Skeletal muscle satellite cell (primary cell): ENCODE data around the gene TEAD4.

Source experiments
- H3K27me3 ChIP-seq: 2 replicates; pipeline ENCODE4 v1.7.0; 2013; ENCODE audit warnings: low read length; ENCODE audit not compliant: control insufficient read depth, insufficient read depth
- H3K36me3 ChIP-seq: 2 replicates; pipeline ENCODE4 v1.7.0; 2013; ENCODE audit warnings: mild to moderate bottlenecking, control low read depth, low read length; ENCODE audit not compliant: insufficient read depth
- H3K4me1 ChIP-seq: 2 replicates; pipeline ENCODE4 v1.7.0; 2013; ENCODE audit warnings: low read length; ENCODE audit not compliant: control insufficient read depth, insufficient read depth
- H3K4me2 ChIP-seq: 2 replicates; pipeline ENCODE4 v1.7.0; 2013; ENCODE audit warnings: mild to moderate bottlenecking, low read length
- H3K4me3 ChIP-seq: 2 replicates; pipeline ENCODE4 v1.7.0; 2013; ENCODE audit warnings: low read length
- H3K9ac ChIP-seq: 2 replicates; pipeline ENCODE4 v1.7.0; 2013; ENCODE audit warnings: mild to moderate bottlenecking, low read depth, low read length, moderate library complexity
- H3K9me3 ChIP-seq: replicated peaks from 2 replicates; pipeline ENCODE4 v1.7.0; 2013; ENCODE audit warnings: mild to moderate bottlenecking, control low read depth, low read length

TEAD4 gene

DNA sequence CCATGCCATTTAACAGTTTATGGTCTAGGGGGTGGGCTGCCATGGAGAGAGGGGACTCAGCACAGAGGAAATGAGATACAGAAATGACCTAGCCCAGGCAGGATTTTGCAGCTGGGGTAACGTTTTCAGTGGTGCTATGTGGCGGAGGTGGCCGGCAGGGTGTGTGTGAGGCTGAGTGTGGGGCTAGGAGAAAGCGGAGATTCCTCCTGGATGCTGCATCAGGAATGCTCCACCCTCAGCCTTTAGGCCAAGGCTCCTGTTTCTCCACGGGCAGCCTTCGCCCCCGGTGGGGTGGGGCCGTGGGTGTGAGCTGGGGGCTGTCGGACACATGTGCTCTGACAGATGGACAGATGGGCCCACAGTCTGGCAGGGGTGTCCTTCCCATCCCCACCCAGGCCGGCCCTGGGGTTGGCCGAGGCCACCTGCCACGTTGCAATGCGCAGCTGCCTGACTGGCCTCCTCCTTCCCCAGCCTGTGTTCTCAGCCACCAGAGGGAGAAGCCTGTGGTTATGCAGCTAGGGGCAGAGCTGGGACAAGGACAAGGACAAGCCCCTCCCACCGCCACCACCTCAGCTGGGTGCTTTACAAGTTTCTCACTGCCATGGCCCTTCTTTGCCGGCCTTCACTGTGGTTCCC, 44.3 kb downstream of the TEAD4 start:
- Histone ChIP-seq H3K4me3 (no peak overlapping the region), H3K4me1 (peaks cover 50% of the 10 kb centered on the region), H3K9me3 (no peaks in the 10 kb centered on the region), H3K36me3 (peaks cover 3% of the 10 kb centered on the region), H3K27me3 (no peaks in the 10 kb centered on the region), H3K9ac (no peak overlapping the region), H3K4me2 (no peak overlapping the region)

DNA sequence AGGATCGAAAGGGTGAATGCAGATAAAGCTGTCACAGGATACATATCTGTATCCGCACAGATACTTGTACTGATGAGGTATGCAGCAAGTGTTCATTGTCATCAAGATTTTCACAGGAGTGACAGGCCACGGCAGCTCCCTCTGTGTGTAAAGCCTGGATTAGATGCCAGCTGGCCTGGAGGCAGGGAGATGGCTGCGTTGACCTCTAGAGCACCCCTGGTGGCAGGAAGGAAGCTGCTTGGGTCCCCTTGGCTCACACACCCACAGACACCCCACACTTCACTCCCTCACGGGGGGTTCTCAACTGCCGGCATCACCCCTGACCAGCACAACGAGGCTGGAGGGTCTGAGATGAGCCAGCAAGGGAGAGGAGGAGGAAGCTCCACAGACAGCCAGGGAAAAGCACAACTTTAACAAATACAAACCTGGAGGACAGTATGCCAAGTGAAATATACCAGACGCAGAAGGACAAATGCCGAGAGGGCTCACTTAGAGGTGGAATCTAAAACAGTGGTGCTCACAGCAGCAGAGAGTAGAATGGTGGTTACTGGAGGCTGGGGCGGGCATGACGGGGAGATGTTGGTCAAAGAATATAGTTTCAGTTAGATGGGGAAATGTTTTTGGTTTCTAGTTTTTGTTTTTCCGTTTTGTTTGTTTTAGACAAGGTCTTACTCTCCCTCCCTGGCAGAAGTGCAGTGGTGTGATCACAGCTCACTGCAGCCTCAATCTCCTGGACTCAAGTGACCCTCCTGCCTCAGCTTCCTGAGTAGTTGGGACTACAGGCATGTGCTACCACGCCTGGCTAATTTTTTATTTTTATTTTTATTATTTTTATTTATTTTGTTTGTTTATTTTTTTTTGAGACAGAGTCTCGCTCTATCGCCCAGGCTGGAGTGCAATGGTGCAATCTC, 45.7 kb downstream of the TEAD4 start:
- H3K9ac ChIP-seq: peak overlapping the region; percentile 48
- peaks cover 3% of the 10 kb centered on the region for H3K36me3 ChIP-seq
- H3K4me2 ChIP-seq: peak overlapping the region; percentile 6
- peaks cover 38% of the 10 kb centered on the region for H3K4me1 ChIP-seq
- H3K9me3 ChIP-seq: no peaks in the 10 kb centered on the region
- no peak overlapping the region for H3K4me3 ChIP-seq
- no peaks in the 10 kb centered on the region for H3K27me3 ChIP-seq

DNA sequence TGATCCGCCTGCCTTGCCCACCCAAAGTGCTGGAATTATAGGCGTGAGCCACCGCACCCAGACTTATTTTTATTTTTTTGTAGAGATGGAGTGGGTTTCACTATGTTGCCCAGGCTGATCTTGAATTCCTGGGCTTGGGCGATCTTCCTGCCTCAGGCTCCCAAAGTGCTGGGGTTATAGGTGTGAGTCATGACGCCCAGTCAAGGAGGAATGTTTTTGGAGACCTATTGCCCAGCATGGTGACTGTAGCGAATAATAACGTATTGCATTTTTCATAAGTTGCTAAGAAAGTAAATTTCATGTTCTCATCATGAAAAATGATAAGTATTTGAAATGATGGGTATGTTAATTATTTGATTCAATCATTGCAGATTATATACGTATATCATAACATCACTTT, 46.5 kb downstream of the TEAD4 start:
- no peak overlapping the region for H3K4me3 ChIP-seq
- H3K36me3 ChIP-seq: peaks cover 3% of the 10 kb centered on the region
- H3K4me1 ChIP-seq: peaks cover 38% of the 10 kb centered on the region
- no peak overlapping the region for H3K9ac ChIP-seq
- no peak overlapping the region for H3K4me2 ChIP-seq
- no peaks in the 10 kb centered on the region for H3K27me3 ChIP-seq
- H3K9me3 ChIP-seq: no peaks in the 10 kb centered on the region

DNA sequence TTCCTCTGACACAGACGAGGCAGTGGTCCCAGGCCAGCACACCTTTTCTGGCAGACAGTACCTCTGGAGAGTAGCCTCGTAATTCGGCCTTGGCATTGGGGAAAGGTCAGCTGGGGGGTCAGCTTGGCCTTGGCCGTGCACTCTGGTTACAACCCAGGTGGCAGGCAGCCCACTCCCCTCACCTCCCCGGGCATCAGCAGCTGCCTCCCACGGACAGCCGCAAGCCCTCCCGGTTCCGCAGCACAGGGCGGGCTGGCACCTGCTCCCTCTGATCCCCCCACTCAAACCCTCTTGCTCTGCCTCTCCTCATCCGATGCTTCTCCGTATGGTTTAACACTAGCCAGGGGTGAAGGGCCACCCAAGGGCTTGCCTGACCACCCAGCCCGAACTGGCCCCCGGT, 50.6 kb downstream of the TEAD4 start:
- H3K4me2 ChIP-seq: no peak overlapping the region
- H3K4me3 ChIP-seq: no peak overlapping the region
- H3K27me3 ChIP-seq: no peaks in the 10 kb centered on the region
- H3K9me3 ChIP-seq: no peaks in the 10 kb centered on the region
- peaks cover 34% of the 10 kb centered on the region for H3K4me1 ChIP-seq
- no peak overlapping the region for H3K9ac ChIP-seq
- peaks cover 8% of the 10 kb centered on the region for H3K36me3 ChIP-seq

DNA sequence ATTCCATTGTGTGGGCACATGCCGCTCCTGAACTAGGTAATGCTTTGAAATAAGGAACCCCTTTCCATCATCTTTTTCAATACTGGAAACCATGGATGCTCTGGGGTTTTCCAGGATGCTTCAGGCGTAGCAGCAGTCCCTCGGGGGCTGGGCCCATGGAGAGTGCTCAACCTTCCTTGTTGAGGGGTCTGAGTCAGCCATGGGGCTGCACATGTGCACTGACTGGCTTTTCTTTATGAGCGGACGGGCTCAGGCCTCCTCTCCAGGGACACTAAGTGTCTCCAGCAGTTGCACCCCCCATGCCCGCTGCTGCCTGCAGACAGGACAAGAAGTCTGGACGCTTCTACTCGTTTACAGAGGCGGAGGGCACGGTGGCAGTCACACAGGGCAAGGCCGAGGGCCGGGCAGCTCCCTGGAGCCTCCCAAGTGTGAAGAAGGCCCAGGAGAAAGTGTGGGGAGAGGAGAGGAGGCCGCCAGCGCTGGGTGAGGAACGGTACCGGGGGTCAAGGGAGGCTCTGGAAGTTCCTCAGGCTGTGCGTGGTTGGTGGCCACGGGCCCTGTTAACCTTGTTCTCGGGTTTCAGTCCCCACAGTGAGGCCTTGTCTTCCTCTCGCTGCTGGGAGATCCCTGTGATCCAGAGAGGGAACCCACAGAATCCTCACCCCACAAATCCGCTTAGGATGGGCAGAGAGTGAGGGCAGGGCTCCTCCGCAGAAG, 51.2 kb downstream of the TEAD4 start:
- Histone ChIP-seq H3K4me1 (peaks cover 33% of the 10 kb centered on the region), H3K9ac (no peak overlapping the region), H3K9me3 (no peaks in the 10 kb centered on the region), H3K36me3 (peaks cover 10% of the 10 kb centered on the region), H3K4me2 (no peak overlapping the region), H3K27me3 (no peaks in the 10 kb centered on the region), H3K4me3 (no peak overlapping the region)

DNA sequence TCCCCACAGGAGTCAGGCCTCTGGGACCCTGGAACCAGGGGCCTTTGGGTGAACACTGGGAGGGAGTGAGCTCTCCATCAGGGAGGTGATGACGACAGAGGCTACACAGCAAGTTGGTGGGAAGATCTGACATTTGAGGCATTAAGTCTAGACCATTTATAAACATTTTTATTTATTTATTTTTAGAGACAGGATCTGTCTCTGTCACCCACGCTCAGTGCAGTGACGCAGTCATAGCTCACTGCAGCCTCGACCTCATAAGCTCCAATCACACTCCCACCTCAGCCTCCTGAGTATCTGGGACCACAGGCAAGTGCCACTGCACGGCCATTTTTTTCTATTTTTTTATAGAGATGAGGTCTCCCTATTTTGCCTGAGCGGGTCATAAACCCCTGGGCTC, 53.6 kb downstream of the TEAD4 start:
- Histone ChIP-seq H3K27me3 (no peaks in the 10 kb centered on the region), H3K36me3 (peaks cover 20% of the 10 kb centered on the region), H3K9ac (no peak overlapping the region), H3K4me1 (peaks cover 24% of the 10 kb centered on the region), H3K9me3 (no peaks in the 10 kb centered on the region), H3K4me2 (no peak overlapping the region), H3K4me3 (no peak overlapping the region)

DNA sequence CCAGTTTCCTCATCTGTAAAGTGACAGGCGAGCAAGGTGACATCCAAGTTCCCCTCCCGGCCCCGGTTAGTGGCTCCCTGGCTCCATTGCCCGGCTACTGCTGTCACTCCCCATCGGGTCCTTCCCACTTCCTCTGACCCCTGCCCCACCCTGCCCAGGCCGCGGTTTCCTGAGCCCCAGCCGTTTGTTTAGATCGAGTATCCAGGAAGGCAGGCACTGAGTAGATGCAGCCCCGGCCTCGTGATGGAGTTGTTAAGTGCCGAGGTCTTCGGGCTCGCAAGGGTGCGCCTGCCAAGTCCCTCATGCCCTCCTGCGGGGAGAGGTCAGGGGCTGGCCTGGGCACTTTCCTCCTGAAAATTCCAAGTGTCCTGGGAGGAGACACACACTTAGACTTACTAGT, 55.4 kb downstream of the TEAD4 start:
- Histone ChIP-seq H3K4me3 (no peak overlapping the region), H3K4me2 (no peak overlapping the region), H3K9me3 (no peaks in the 10 kb centered on the region), H3K9ac (peak overlapping the region; percentile 53), H3K27me3 (no peaks in the 10 kb centered on the region), H3K36me3 (peaks cover 32% of the 10 kb centered on the region), H3K4me1 (peaks cover 24% of the 10 kb centered on the region)

DNA sequence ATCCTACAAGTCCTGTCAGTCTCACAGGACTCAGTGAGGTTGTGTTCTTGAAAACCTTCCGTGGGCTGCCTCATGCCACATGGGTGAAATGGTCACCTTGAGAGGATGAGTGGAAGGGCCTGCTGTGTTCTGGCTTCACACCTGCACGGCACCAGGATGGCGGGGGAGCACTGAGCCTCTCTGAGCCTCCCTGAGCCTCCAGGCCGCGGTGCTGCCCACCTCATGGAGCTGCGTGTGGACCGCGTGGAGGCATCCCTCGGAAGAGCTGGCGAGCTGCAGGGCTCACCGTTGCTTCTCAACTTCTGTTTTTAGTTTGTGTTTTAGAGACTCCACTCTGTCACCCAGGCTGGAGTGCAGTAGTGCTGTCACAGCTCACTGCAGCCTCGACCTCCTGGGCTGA, 56.2 kb downstream of the TEAD4 start:
- Histone ChIP-seq H3K4me2 (no peak overlapping the region), H3K36me3 (peaks cover 38% of the 10 kb centered on the region), H3K27me3 (no peaks in the 10 kb centered on the region), H3K9me3 (no peaks in the 10 kb centered on the region), H3K9ac (no peak overlapping the region), H3K4me3 (no peak overlapping the region), H3K4me1 (peaks cover 24% of the 10 kb centered on the region)

DNA sequence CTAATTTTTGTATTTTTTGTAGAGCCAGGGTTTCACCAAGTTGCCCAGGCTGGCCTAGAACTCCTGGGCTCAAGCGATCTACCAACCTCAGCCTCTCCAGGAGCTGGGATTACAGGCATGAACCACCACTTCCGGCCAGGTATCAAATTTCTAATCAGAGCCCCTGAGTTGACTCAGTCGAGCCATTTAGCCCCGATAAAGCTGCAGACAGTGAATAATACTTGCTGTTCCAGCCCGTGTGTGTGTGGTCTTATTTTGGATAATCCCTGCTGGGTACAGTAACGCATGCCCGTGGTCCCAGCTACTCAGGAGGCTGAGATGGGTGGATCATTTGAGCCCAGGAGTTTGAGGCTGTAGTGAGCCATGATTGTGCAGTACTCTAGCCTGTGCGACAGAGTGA, 57.0 kb downstream of the TEAD4 start:
- H3K9ac ChIP-seq: no peak overlapping the region
- H3K36me3 ChIP-seq: peaks cover 42% of the 10 kb centered on the region
- peaks cover 24% of the 10 kb centered on the region for H3K4me1 ChIP-seq
- H3K4me3 ChIP-seq: no peak overlapping the region
- no peak overlapping the region for H3K4me2 ChIP-seq
- H3K9me3 ChIP-seq: no peaks in the 10 kb centered on the region
- no peaks in the 10 kb centered on the region for H3K27me3 ChIP-seq

DNA sequence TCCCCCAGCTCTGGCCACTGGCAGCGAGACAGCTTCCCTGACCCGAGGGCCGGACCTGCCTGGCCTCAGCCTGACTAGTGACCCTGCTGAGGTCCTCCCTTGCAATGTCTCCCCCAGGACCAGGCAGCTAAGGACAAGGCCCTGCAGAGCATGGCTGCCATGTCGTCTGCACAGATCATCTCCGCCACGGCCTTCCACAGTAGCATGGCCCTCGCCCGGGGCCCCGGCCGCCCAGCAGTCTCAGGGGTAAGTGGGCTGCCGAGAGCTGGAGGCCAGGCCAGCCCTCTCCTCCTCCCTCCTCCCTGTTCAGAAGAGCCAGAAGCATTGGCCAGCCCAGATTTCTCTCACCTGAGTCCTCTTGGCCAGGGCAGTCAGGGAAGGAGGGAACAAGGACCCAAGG, 58.1 kb downstream of the TEAD4 start:
- Histone ChIP-seq H3K9ac (no peak overlapping the region), H3K27me3 (no peaks in the 10 kb centered on the region), H3K4me3 (no peak overlapping the region), H3K4me1 (peaks cover 24% of the 10 kb centered on the region), H3K36me3 (peaks cover 46% of the 10 kb centered on the region), H3K4me2 (no peak overlapping the region), H3K9me3 (no peaks in the 10 kb centered on the region)

DNA sequence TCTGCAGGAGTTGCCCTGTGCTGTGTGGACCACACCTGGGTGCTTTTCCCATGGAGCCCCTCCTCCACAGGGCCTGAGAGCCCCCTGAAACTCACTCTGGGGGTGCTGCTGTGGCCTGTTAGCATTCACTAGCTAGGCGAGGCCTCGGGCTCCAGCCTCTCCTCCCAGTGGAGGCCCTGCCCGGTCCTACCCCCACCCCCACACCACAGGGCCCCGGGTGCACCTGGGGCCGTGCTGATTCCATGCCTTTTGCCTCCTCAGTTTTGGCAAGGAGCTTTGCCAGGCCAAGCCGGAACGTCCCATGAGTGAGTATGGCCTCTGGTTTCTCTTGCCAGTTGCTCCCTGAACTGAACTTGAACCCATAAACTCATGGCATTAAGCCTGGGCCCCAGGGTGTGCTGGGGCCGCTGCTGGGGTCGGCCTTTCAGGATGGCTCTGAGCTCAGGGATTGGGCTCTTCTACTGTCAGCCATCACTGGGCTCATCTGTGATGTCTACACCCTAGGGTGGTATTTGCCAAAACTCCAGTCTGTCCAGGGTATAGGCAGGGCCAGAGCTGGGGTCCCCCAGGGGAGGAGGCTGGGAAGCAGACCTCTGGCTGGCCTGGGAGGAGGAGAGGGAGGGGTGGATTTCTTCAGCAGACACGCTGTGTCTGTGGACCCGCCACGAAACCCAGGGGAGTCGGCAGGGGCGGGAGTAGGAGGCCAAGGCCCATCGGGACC, 59.2 kb downstream of the TEAD4 start:
- H3K4me2 ChIP-seq: no peak overlapping the region
- no peak overlapping the region for H3K4me3 ChIP-seq
- peaks cover 18% of the 10 kb centered on the region for H3K4me1 ChIP-seq
- peaks cover 55% of the 10 kb centered on the region for H3K36me3 ChIP-seq
- no peaks in the 10 kb centered on the region for H3K27me3 ChIP-seq
- H3K9me3 ChIP-seq: no peaks in the 10 kb centered on the region
- no peak overlapping the region for H3K9ac ChIP-seq
